ENCODE results near the gene NKG7.

Gene NKG7

GRCh38 chr19:51327066-51328001, 45.1 kb downstream of the NKG7 start:
- TF ChIP-seq CTCF (IDR thresholded peaks at IDR 0.05; ENCODE audit: insufficient read depth, low read length, poor library complexity, severe bottlenecking) = no peak
- no peak for TF ChIP-seq EZH2phosphoT487 (conservative IDR thresholded peaks at IDR 0.05; ENCODE audit: low read length)
- no peaks in the 10 kb centered on the region for H3K9me2 ChIP-seq (replicated peaks; ENCODE audit: insufficient read depth, low read length)
- no peak overlapping the region for H3K4me2 ChIP-seq (ENCODE audit: low read depth, low read length, poor library complexity, severe bottlenecking)
- no peaks in the 10 kb centered on the region for H3K9me3 ChIP-seq (ENCODE audit: insufficient read depth, low read length)
- H3K4me3 ChIP-seq (ENCODE audit: insufficient read depth, low read length, poor library complexity, severe bottlenecking) = no peak overlapping the region
- H3K79me2 ChIP-seq (ENCODE audit: insufficient read depth, low read length) = no peaks in the 10 kb centered on the region
- no peaks in the 10 kb centered on the region for H4K20me1 ChIP-seq (ENCODE audit: low read depth, low read length)
- H2AFZ ChIP-seq (ENCODE audit: low read depth, low read length, severe bottlenecking) = no peak overlapping the region
- no peak overlapping the region for H3K27ac ChIP-seq (ENCODE audit: low read depth, low read length)
- H3K9ac ChIP-seq (ENCODE audit: low read length) = no peak overlapping the region
- H3F3A ChIP-seq (ENCODE audit: insufficient read depth) = no peaks in the 10 kb centered on the region
- no peaks in the 10 kb centered on the region for H3K27me3 ChIP-seq (ENCODE audit: low read length)
- no peaks in the 10 kb centered on the region for H3K36me3 ChIP-seq (ENCODE audit: low read length)

DNA sequence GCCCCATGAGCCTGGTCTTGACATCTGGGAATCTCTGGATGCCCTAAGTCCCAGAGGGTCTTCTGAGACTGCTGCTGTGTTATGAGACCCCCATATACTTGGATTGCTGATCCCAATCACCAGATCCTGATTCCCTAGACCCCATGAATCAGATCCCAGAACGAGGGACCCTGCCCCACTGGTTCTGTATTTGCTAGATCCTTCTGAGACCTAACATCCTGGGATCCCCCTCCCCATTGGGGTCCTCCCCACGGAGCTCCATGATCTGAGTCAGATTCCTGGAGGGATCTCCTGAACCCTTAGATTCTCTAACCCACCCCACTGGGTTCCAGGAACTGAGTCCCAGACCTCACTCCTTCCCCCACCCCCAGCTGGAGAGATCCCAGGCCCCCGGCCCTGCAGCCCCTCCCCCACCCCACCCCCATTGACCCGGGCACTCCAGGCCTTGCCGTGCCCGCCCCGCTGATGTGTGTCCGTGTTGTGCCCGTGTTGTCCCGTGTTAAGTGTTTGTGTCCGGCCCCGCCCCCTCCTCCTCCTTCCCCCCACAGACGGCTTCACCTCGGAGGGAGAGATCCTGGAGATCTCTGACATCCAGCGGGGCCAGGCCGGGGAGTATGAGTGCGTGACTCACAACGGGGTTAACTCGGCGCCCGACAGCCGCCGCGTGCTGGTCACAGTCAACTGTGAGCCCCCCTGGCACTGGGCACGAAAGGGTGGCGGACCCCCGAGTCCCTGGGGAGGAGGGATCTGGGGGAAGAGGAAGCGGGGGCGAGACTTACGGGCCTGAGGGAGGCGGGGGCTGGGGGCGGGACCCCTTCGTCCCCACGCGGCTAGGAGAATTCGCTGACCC, 46.0 kb downstream of the NKG7 start:
- no peaks in the 10 kb centered on the region for H3K9me3 ChIP-seq (ENCODE audit: insufficient read depth, low read length)
- no peak overlapping the region for H3K4me3 ChIP-seq (ENCODE audit: insufficient read depth, low read length, poor library complexity, severe bottlenecking)
- no peak overlapping the region for H3K9ac ChIP-seq (ENCODE audit: low read length)
- no peak overlapping the region for H3K4me2 ChIP-seq (ENCODE audit: low read depth, low read length, poor library complexity, severe bottlenecking)
- no peaks in the 10 kb centered on the region for H3K36me3 ChIP-seq (ENCODE audit: low read length)
- no peaks in the 10 kb centered on the region for H3K9me2 ChIP-seq (replicated peaks; ENCODE audit: insufficient read depth, low read length)
- no peak overlapping the region for H2AFZ ChIP-seq (ENCODE audit: low read depth, low read length, severe bottlenecking)
- no peaks in the 10 kb centered on the region for H4K20me1 ChIP-seq (ENCODE audit: low read depth, low read length)
- H3K27ac ChIP-seq (ENCODE audit: low read depth, low read length) = no peak overlapping the region
- TF ChIP-seq EZH2phosphoT487 (conservative IDR thresholded peaks at IDR 0.05; ENCODE audit: low read length) (no peak), CTCF (IDR thresholded peaks at IDR 0.05; ENCODE audit: insufficient read depth, low read length, poor library complexity, severe bottlenecking) (no peak)
- no peaks in the 10 kb centered on the region for H3K27me3 ChIP-seq (ENCODE audit: low read length)
- H3F3A ChIP-seq (ENCODE audit: insufficient read depth) = no peaks in the 10 kb centered on the region
- no peaks in the 10 kb centered on the region for H3K79me2 ChIP-seq (ENCODE audit: insufficient read depth, low read length)

- no peaks in the 10 kb centered on the region for H3K79me2 ChIP-seq (ENCODE audit: insufficient read depth, low read length)
- H3K36me3 ChIP-seq (ENCODE audit: low read length) = no peaks in the 10 kb centered on the region
- no peaks in the 10 kb centered on the region for H3K27me3 ChIP-seq (ENCODE audit: low read length)
- no peaks in the 10 kb centered on the region for H3K9me3 ChIP-seq (ENCODE audit: insufficient read depth, low read length)
- no peaks in the 10 kb centered on the region for H3F3A ChIP-seq (ENCODE audit: insufficient read depth)
- no peak overlapping the region for H3K9ac ChIP-seq (ENCODE audit: low read length)
- no peak overlapping the region for H3K4me2 ChIP-seq (ENCODE audit: low read depth, low read length, poor library complexity, severe bottlenecking)
- H3K9me2 ChIP-seq (replicated peaks; ENCODE audit: insufficient read depth, low read length) = no peaks in the 10 kb centered on the region
- no peak overlapping the region for H2AFZ ChIP-seq (ENCODE audit: low read depth, low read length, severe bottlenecking)
- no peak overlapping the region for H3K4me3 ChIP-seq (ENCODE audit: insufficient read depth, low read length, poor library complexity, severe bottlenecking)
- no peak overlapping the region for H3K27ac ChIP-seq (ENCODE audit: low read depth, low read length)
- no peaks in the 10 kb centered on the region for H4K20me1 ChIP-seq (ENCODE audit: low read depth, low read length)
- TF ChIP-seq CTCF (IDR thresholded peaks at IDR 0.05; ENCODE audit: insufficient read depth, low read length, poor library complexity, severe bottlenecking) (no peak), EZH2phosphoT487 (conservative IDR thresholded peaks at IDR 0.05; ENCODE audit: low read length) (no peak)
Observed at GRCh38 chr19:51325161-51325976, 47.1 kb downstream of the NKG7 start.

Measured in SU-DHL-6 (cell line).